Neural progenitor cell (in vitro differentiated cells): Measurements from ENCODE around the gene MEGF8.

Experiments used
- CTCF ChIP-seq: fragments of 200-600 bp; sonication (generic); IDR thresholded peaks from 2 replicates; pipeline ENCODE4 v1.5.1; 2017; ENCODE audit warnings: antibody characterized with exemption, mild to moderate bottlenecking
- EZH2 ChIP-seq: fragments of 200-600 bp; sonication (generic); IDR thresholded peaks from 2 replicates; pipeline ENCODE4 v1.6.1; 2017; ENCODE audit warnings: antibody characterized with exemption, mild to moderate bottlenecking, moderate library complexity

- TF ChIP-seq CTCF (no peak), EZH2 (no peak)
Measured at GRCh38 chr19:42410371-42410770, 84.9 kb downstream of the MEGF8 start.
